ENCODE data around the gene AGAP5. TPM values are rescaled to one million over a fixed set of nuclear protein-coding genes. Genes with fewer than 3 reads are reported as not detected.

Gene AGAP5
- total and polyA plus RNA-seq, 10 of the 15 experiments (the other 5 are each of a cell fraction or from before 2014, with no cell fraction given), result 0.68 to 8.5 (median 6.7) TPM; not detected in 1

DNA sequence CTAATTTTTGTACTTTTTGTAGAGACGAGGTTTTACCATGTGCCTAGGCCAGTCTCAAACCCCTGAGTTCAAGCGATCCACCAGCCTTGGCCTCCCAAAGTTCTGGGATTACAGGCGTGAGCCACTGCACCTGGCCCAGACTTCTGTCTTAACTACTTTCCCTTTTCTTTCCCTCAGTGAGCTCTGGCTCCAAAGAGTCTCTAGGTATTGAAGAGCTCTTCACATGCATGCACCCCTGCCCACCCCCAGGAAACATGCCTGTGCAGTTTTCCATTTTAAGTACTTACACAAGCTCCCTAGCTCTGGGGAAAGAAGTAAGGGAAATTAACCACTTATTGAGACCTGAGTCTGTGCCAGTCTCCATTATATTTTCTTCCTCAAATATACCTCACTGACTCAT lies 58.6 kb downstream of the AGAP5 start:
- Histone ChIP-seq H4K20me1 (ENCODE audit: control insufficient read depth, insufficient read depth) (no peaks in the 10 kb centered on the region), H3K4me2 (ENCODE audit: control insufficient read depth, insufficient read depth) (no peak overlapping the region), H3K79me2 (ENCODE audit: control insufficient read depth, insufficient read depth, low read length) (no peaks in the 10 kb centered on the region), H3K36me3 (ENCODE audit: control insufficient read depth in 2 of 2, insufficient read depth in 2 of 2, low read length in 1 of 2) (no peaks in the 10 kb centered on the region), H3K9ac (ENCODE audit: control insufficient read depth, insufficient read depth, low read length) (no peak overlapping the region), H3K9me3 (replicated peaks; ENCODE audit: control insufficient read depth, insufficient read depth, low read length) (no peaks in the 10 kb centered on the region), H3K27ac (ENCODE audit: control insufficient read depth, insufficient read depth) (no peak overlapping the region), H3K4me1 (ENCODE audit: control insufficient read depth, insufficient read depth, low read length) (peaks cover 11% of the 10 kb centered on the region), H3K4me3 (no peak overlapping the region), H2AFZ (ENCODE audit: control insufficient read depth, low read depth, low read length) (no peak overlapping the region), H3K27me3 (replicated peaks in 1 of 2; ENCODE audit: control insufficient read depth in 2 of 2, insufficient read depth in 2 of 2, low read length in 1 of 2) (no peaks in the 10 kb centered on the region)
- ChIA-PET RAD21 (ENCODE audit: unreplicated experiment) (no interaction called here), SMC1A (ENCODE audit: uncharacterized antibody, unreplicated experiment) (interaction anchor here (0.6 kb wide), 1 partner anchor 57 kb away, joined by 3 read pairs; no protein-coding TSS in a partner anchor), POLR2A (no interaction called here), CTCF (interaction anchor here (1.0 to 1.1 kb wide), 2 partner anchors 8 to 109 kb away, joined by 3 read pairs; no protein-coding TSS in a partner anchor)
- FAIRE-seq, result no peak
- DNase-seq (ENCODE audit: low read depth, low spot score), result no peak
- in situ Hi-C loops (cut with MboI), result no loop called here
- 47% methylated on average over 3 of the region's 3 CpGs for WGBS (ENCODE audit: insufficient coverage, insufficient replicate concordance, low lambda C conversion rate, missing lambda C conversion rate)
- intact Hi-C loops (cut with micrococcal nuclease; ENCODE audit: unreplicated experiment), result no loop called here
- no TSS peak for BruUV-seq (replicated peaks)
- TF ChIP-seq EP300 (IDR thresholded peaks at IDR 0.05; ENCODE audit: borderline replicate concordance in 1 of 2, control insufficient read depth in 1 of 2, low read depth in 2 of 2, low read length in 2 of 2), result no peak
- TF ChIP-seq JUND (IDR thresholded peaks at IDR 0.05; ENCODE audit: low read depth, low read length), result no peak
- no peak for TF ChIP-seq ATF7 (IDR thresholded peaks at IDR 0.05; ENCODE audit: low read depth)
- TF ChIP-seq TCF7 (IDR thresholded peaks at IDR 0.05; ENCODE audit: borderline replicate concordance), result no peak
- no peak for TF ChIP-seq SIX5 (IDR thresholded peaks at IDR 0.05; ENCODE audit: low read depth, low read length, severe bottlenecking)
- TF ChIP-seq BRCA1 (IDR thresholded peaks at IDR 0.05; ENCODE audit: low read depth, low read length), result no peak
- no peak for TF ChIP-seq BHLHE40 (IDR thresholded peaks at IDR 0.05; ENCODE audit: borderline replicate concordance in 1 of 2, low read depth in 2 of 2, low read length in 1 of 2)
- TF ChIP-seq MEF2A (IDR thresholded peaks at IDR 0.05; ENCODE audit: insufficient read depth, low read depth, low read length), result no peak
- TF ChIP-seq RBBP5 (conservative IDR thresholded peaks at IDR 0.05), result no peak
- no peak for TF ChIP-seq JUNB (IDR thresholded peaks at IDR 0.05)
- no peak for TF ChIP-seq ZBED1 (IDR thresholded peaks at IDR 0.05; ENCODE audit: borderline replicate concordance)
- TF ChIP-seq CBX3 (IDR thresholded peaks at IDR 0.05; ENCODE audit: borderline replicate concordance, low read depth), result no peak
- no peak for TF ChIP-seq ZZZ3 (IDR thresholded peaks at IDR 0.05; ENCODE audit: control insufficient read depth, insufficient read length, low read depth)
- TF ChIP-seq NRF1 (conservative IDR thresholded peaks at IDR 0.05; ENCODE audit: low read depth, low read length), result no peak
- no peak for TF ChIP-seq ZBTB40 (IDR thresholded peaks at IDR 0.05; ENCODE audit: borderline replicate concordance)
- ATAC-seq, result no peak
